ENCODE measurements around the gene CYB5R4. TPM values are rescaled to one million over a fixed set of nuclear protein-coding genes. Genes with fewer than 3 reads are reported as not detected.

CYB5R4 gene
- polyA plus RNA-seq, 1 of the 3 experiments (the other 2 are of a cell fraction), result 3.3 TPM

- no peak for TF ChIP-seq ELF1 (IDR thresholded peaks at IDR 0.05)
- TF ChIP-seq GABPA (IDR thresholded peaks at IDR 0.05; ENCODE audit: low read depth), result no peak
- TF ChIP-seq SMC3 (IDR thresholded peaks at IDR 0.05; ENCODE audit: low read depth, low read length), result no peak
- TF ChIP-seq EZH2phosphoT487 (IDR thresholded peaks at IDR 0.05; ENCODE audit: borderline replicate concordance, low read depth), result no peak
- no peak for TF ChIP-seq USF1 (IDR thresholded peaks at IDR 0.05; ENCODE audit: borderline replicate concordance, low read depth)
- TF ChIP-seq MXI1 (IDR thresholded peaks at IDR 0.05; ENCODE audit: low read depth, low read length), result no peak
- no peak for TF ChIP-seq TEAD4 (IDR thresholded peaks at IDR 0.05; ENCODE audit: borderline replicate concordance, insufficient read depth)
- TF ChIP-seq JUND (IDR thresholded peaks at IDR 0.05), result no peak
- TF ChIP-seq POLR2AphosphoS5 (IDR thresholded peaks at IDR 0.05; ENCODE audit: low read depth, low read length), result no peak
- TF ChIP-seq GATA2 (CRISPR knock-in tag; IDR thresholded peaks at IDR 0.05), result no peak
- no peak for TF ChIP-seq IRF3 (IDR thresholded peaks at IDR 0.05; ENCODE audit: low read depth, low read length)
- no peak for TF ChIP-seq FOXJ3 (CRISPR knock-in tag; IDR thresholded peaks at IDR 0.05)
- no peaks in the 10 kb centered on the region for H3K9me3 ChIP-seq
- peaks cover 6% of the 10 kb centered on the region; the same call in 1 of the 2 replicates for H4K20me1 ChIP-seq (ENCODE audit: insufficient read depth)
- no peaks in the 10 kb centered on the region for H3F3A ChIP-seq (replicated peaks; ENCODE audit: insufficient read depth)
- peaks cover 9 to 21% of the 10 kb centered on the region in 2 experiments for H3K36me3 ChIP-seq (replicated peaks in 1 of 2; ENCODE audit: control insufficient read depth in 1 of 2, insufficient read depth in 2 of 2, low read length in 1 of 2)
- DNase-seq, result no peak
- H2AFZ ChIP-seq (ENCODE audit: low read depth), result no peak overlapping the region
- ChIA-PET POLR2A (no interaction called here), CTCF (interaction anchor here (1.0 to 2.2 kb wide), 4 partner anchors 42 to 366 kb away, joined by 3 to 8 read pairs (median 3); partner anchors contain the start of gene CEP162)
- H3K79me2 ChIP-seq (ENCODE audit: insufficient read depth), result peaks cover 31% of the 10 kb centered on the region
- 74% methylated on average over 8 of the region's 8 CpGs for WGBS (ENCODE audit: low lambda C conversion rate)
- H3K27ac ChIP-seq (ENCODE audit: low read depth in 2 of 2, low read length in 1 of 2), result no peak overlapping the region
- peaks cover 4 to 10% of the 10 kb centered on the region in 2 experiments; a peak in 3 of 4 replicates for H3K4me1 ChIP-seq (ENCODE audit: control insufficient read depth in 1 of 2, insufficient read depth in 2 of 2, low read depth in 1 of 2, low read length in 1 of 2)
- H3K27me3 ChIP-seq (ENCODE audit: insufficient read depth), result no peaks in the 10 kb centered on the region
- H3K9me2 ChIP-seq, result no peaks in the 10 kb centered on the region
- peak overlapping the region; percentile 88 for H3K4me2 ChIP-seq
- peak overlapping the region; percentile 69 to 85; a peak in 3 of 4 replicates for H3K4me3 ChIP-seq (ENCODE audit: low read depth in 2 of 2, low read length in 1 of 2)
- H3K9ac ChIP-seq, result no peak overlapping the region
These were observed 1.4 kb downstream of the CYB5R4 start for GRCh38 chr6:83860782-83861495.

GRCh38 chr6:83862776-83863471 is 3.4 kb downstream of the CYB5R4 start:
- Histone ChIP-seq H3K27ac (ENCODE audit: low read depth in 2 of 2, low read length in 1 of 2) (no peak overlapping the region), H4K20me1 (ENCODE audit: insufficient read depth) (peaks cover 6% of the 10 kb centered on the region; the same call in 1 of the 2 replicates), H3K79me2 (ENCODE audit: insufficient read depth) (peaks cover 31% of the 10 kb centered on the region), H3K4me1 (ENCODE audit: control insufficient read depth in 1 of 2, insufficient read depth in 2 of 2, low read depth in 1 of 2, low read length in 1 of 2) (peaks cover 4 to 10% of the 10 kb centered on the region in 2 experiments; a peak in 3 of 4 replicates), H3K36me3 (replicated peaks in 1 of 2; ENCODE audit: control insufficient read depth in 1 of 2, insufficient read depth in 2 of 2, low read length in 1 of 2) (peaks cover 17 to 31% of the 10 kb centered on the region in 2 experiments), H3K4me2 (no peak overlapping the region), H3K9me3 (no peaks in the 10 kb centered on the region), H3K9me2 (no peaks in the 10 kb centered on the region), H2AFZ (ENCODE audit: low read depth) (no peak overlapping the region), H3K27me3 (ENCODE audit: insufficient read depth) (no peaks in the 10 kb centered on the region), H3F3A (replicated peaks; ENCODE audit: insufficient read depth) (peaks cover under 1% of the 10 kb centered on the region), H3K4me3 (ENCODE audit: low read depth in 2 of 2, low read length in 1 of 2) (no peak overlapping the region), H3K9ac (no peak overlapping the region)
- no peak for DNase-seq
- 89% methylated on average over 4 of the region's 4 CpGs for WGBS (ENCODE audit: low lambda C conversion rate)
- POLR2A ChIA-PET, result no interaction called here
- CTCF ChIA-PET, result no interaction called here
- TF ChIP-seq MEF2A (IDR thresholded peaks at IDR 0.05; ENCODE audit: borderline replicate concordance, low read depth) (no peak), RFX5 (IDR thresholded peaks at IDR 0.05; ENCODE audit: low read length) (no peak), USF2 (IDR thresholded peaks at IDR 0.05; ENCODE audit: borderline replicate concordance, low read depth, low read length) (no peak), ELF1 (IDR thresholded peaks at IDR 0.05) (no peak), YY1 (IDR thresholded peaks at IDR 0.05; ENCODE audit: low read depth) (no peak), FOXM1 (IDR thresholded peaks at IDR 0.05; ENCODE audit: low read depth) (no peak), FOSL2 (IDR thresholded peaks at IDR 0.05; ENCODE audit: borderline replicate concordance, low read depth) (no peak), USF1 (IDR thresholded peaks at IDR 0.05; ENCODE audit: borderline replicate concordance, low read depth) (no peak), SMC3 (IDR thresholded peaks at IDR 0.05; ENCODE audit: low read depth, low read length) (no peak), POLR2AphosphoS5 (IDR thresholded peaks at IDR 0.05; ENCODE audit: low read depth, low read length) (no peak), PBX3 (IDR thresholded peaks at IDR 0.05) (no peak)
